ENCODE measurements around the gene TMEM132D. TPM values are rescaled to one million over a fixed set of nuclear protein-coding genes. Genes with fewer than 3 reads are reported as not detected.
A peak's percentile ranks its signal among the peaks of the same experiment; 100 is the strongest.

Gene TMEM132D
- not detected in 2 replicates for total RNA-seq (2014; rRNA removed; shearing (Covaris generic); ENCODE audit: low replicate concordance)

DNA sequence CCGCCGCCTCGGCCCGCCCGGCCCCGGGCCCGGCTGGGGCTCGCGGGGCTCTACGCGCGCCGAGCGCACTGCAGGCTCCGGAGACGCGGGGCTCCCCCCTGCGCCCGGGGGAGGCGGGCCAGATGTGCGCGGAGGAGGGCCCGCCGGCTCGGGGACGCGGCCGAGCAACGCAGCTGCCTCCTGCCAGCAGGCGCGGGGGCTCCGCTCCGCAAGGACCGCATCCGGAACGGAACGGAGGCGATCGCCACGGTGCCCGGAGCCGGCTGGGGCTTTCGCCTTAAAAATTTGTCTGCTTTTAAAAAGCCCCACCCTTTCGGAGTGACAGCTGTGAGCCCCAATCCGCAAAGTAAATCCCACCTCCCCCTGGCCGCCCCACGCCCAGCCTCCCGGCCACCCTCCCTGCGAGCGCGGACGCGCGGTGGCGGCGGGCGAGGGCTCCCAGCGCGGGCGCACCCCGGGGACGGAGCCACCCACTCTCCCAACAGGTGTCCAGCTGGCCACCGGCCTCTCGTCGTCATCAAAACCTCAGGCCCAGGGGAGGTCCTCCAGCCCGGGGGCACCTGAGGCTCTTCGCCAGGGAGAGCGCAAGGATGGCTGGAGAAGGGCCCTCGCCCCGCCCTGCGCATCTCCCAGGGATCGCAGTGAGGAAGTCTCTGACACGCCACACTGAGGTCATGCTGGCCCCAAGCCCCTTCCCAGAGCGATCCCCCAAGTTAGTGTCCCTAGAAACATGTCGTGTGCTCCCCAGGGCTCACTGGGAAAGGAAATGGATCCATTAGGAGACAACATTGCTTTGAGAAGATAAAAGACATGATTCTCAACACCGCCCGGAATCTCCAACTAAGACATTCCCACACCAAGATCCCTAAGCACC lies at the start of gene TMEM132D:
Gene TMEM132D (minus strand): TSS at position 70 of the 874 bp plus-strand sequence.
- no peaks in the 10 kb centered on the region for H3K9me2 ChIP-seq (replicated peaks; ENCODE audit: insufficient read depth, low read length)
- no peak within 1 kb of the TSS for H2AFZ ChIP-seq (ENCODE audit: low read length)
- no peaks in the 10 kb centered on the region for H3K9me3 ChIP-seq (ENCODE audit: low read length)
- H3K4me2 ChIP-seq (ENCODE audit: low read depth, low read length, poor library complexity, severe bottlenecking), result no peak within 1 kb of the TSS
- no peaks in the 10 kb centered on the region for H3K4me1 ChIP-seq (ENCODE audit: low read length)
- no peaks in the 10 kb centered on the region for H3K27me3 ChIP-seq (ENCODE audit: low read length)
- no peak within 1 kb of the TSS for H3K9ac ChIP-seq (ENCODE audit: low read length)
- no peaks in the 10 kb centered on the region for H4K20me1 ChIP-seq (ENCODE audit: insufficient read depth, low read depth, low read length)
- H3K36me3 ChIP-seq (ENCODE audit: insufficient read depth, low read length), result no peaks in the 10 kb centered on the region
- no peak for DNase-seq
- H3K27ac ChIP-seq (ENCODE audit: low read length), result no peak within 1 kb of the TSS
- H3K4me3 ChIP-seq (ENCODE audit: low read length), result no peak within 1 kb of the TSS
- no peaks in the 10 kb centered on the region for H3K79me2 ChIP-seq (ENCODE audit: low read length)

DNA sequence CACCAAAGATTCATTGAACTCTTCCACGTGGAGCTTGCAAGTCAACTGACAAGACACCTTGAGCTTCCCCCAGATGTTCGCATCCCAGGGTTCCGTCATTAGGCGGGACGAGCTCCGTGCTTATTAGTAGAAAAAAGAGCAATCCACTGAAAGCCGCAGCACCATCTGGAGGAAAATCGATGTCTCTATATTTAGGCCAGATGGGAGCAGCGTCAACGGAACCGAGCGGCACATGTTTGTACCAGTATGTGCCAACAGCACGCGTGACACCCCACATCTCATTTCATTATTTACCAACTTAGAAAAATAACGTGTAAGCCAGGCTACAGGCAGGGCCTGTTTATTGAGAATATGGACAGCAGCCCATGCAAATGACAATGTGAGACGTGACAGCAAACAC lies 45.8 kb upstream of the TMEM132D start:
- H3K9ac ChIP-seq (ENCODE audit: low read length), result no peak overlapping the region

DNA sequence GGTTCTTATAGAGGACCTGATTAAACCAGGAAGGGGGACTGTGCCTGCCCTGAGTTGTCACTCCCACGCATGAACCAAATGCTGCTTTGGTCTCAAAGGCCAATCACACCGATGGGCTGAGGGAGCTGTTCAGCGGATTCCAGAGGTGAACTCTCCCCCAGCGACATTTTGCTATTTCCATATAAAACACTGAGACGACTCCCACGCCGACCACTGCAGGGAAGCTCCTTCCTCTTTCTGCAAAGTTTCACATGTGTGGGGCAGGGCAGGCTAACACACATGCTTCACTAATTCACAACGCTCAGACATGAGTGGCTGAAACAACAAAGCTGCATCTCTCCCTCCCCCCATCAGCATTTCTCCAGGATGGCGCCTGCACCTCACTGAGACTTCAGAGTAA lies 37.8 kb upstream of the TMEM132D start:
- no peak overlapping the region for H3K9ac ChIP-seq (ENCODE audit: low read length)
- no peaks in the 10 kb centered on the region for H3K27me3 ChIP-seq (ENCODE audit: low read length)
- no peaks in the 10 kb centered on the region for H3K9me2 ChIP-seq (replicated peaks; ENCODE audit: insufficient read depth, low read length)
- H3K36me3 ChIP-seq (ENCODE audit: insufficient read depth, low read length), result no peaks in the 10 kb centered on the region
- no peaks in the 10 kb centered on the region for H4K20me1 ChIP-seq (ENCODE audit: insufficient read depth, low read depth, low read length)
- no peak overlapping the region for H3K4me2 ChIP-seq (ENCODE audit: low read depth, low read length, poor library complexity, severe bottlenecking)
- H3K9me3 ChIP-seq (ENCODE audit: low read length), result no peaks in the 10 kb centered on the region
- no peak for DNase-seq
- no peaks in the 10 kb centered on the region for H3K79me2 ChIP-seq (ENCODE audit: low read length)
- no peak overlapping the region for H2AFZ ChIP-seq (ENCODE audit: low read length)
- no peak overlapping the region for H3K27ac ChIP-seq (ENCODE audit: low read length)
- no peaks in the 10 kb centered on the region for H3K4me1 ChIP-seq (ENCODE audit: low read length)
- no peak overlapping the region for H3K4me3 ChIP-seq (ENCODE audit: low read length)

More for the DNA sequence above, 45.8 kb upstream of the TMEM132D start:
- no peak overlapping the region for H3K4me3 ChIP-seq (ENCODE audit: low read length)
- H3K9me2 ChIP-seq (replicated peaks; ENCODE audit: insufficient read depth, low read length), result no peaks in the 10 kb centered on the region
- no peak overlapping the region for H2AFZ ChIP-seq (ENCODE audit: low read length)
- H3K27me3 ChIP-seq (ENCODE audit: low read length), result no peaks in the 10 kb centered on the region
- H3K27ac ChIP-seq (ENCODE audit: low read length), result no peak overlapping the region
- H3K4me2 ChIP-seq (ENCODE audit: low read depth, low read length, poor library complexity, severe bottlenecking), result no peak overlapping the region
- DNase-seq, result no peak
- no peaks in the 10 kb centered on the region for H3K4me1 ChIP-seq (ENCODE audit: low read length)
- no peaks in the 10 kb centered on the region for H4K20me1 ChIP-seq (ENCODE audit: insufficient read depth, low read depth, low read length)
- H3K36me3 ChIP-seq (ENCODE audit: insufficient read depth, low read length), result no peaks in the 10 kb centered on the region
- H3K79me2 ChIP-seq (ENCODE audit: low read length), result no peaks in the 10 kb centered on the region
- no peaks in the 10 kb centered on the region for H3K9me3 ChIP-seq (ENCODE audit: low read length)

- Histone ChIP-seq H3K4me1 (ENCODE audit: low read length) (no peaks in the 10 kb centered on the region), H3K36me3 (ENCODE audit: insufficient read depth, low read length) (no peaks in the 10 kb centered on the region), H4K20me1 (ENCODE audit: insufficient read depth, low read depth, low read length) (no peaks in the 10 kb centered on the region)
These were observed 34.3 kb upstream of the TMEM132D start for GRCh38 chr12:129938089-129938488.

DNA sequence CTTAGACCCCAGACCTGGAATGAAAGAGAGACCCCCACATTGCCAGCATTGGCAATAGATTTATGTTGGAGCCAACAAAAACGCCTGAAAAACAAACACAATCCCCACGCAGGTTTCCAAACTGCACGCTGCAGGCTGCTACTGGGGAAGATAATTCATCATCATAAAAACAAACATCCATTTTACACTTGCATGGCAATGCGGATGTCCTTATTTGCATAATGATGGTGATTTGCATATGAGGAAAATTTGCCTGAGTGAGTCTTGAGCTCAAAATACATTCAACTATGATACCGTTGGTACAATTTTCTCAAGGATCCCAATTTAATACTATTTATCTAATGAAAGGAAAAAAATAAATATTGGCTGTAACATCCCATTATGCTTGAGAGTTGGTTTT lies 33.6 kb upstream of the TMEM132D start:
- H3K4me2 ChIP-seq (ENCODE audit: low read depth, low read length, poor library complexity, severe bottlenecking), result no peak overlapping the region
- no peak overlapping the region for H3K27ac ChIP-seq (ENCODE audit: low read length)
- H3K27me3 ChIP-seq (ENCODE audit: low read length), result no peaks in the 10 kb centered on the region
- H4K20me1 ChIP-seq (ENCODE audit: insufficient read depth, low read depth, low read length), result no peaks in the 10 kb centered on the region
- H3K4me1 ChIP-seq (ENCODE audit: low read length), result no peaks in the 10 kb centered on the region
- DNase-seq, result no peak
- H3K9me2 ChIP-seq (replicated peaks; ENCODE audit: insufficient read depth, low read length), result no peaks in the 10 kb centered on the region
- no peak overlapping the region for H2AFZ ChIP-seq (ENCODE audit: low read length)
- H3K9ac ChIP-seq (ENCODE audit: low read length), result no peak overlapping the region
- no peaks in the 10 kb centered on the region for H3K36me3 ChIP-seq (ENCODE audit: insufficient read depth, low read length)
- no peak overlapping the region for H3K4me3 ChIP-seq (ENCODE audit: low read length)
- H3K79me2 ChIP-seq (ENCODE audit: low read length), result no peaks in the 10 kb centered on the region
- H3K9me3 ChIP-seq (ENCODE audit: low read length), result no peaks in the 10 kb centered on the region

More at GRCh38 chr12:129938089-129938488, 34.3 kb upstream of the TMEM132D start:
- DNase-seq, result no peak
- H3K79me2 ChIP-seq (ENCODE audit: low read length), result no peaks in the 10 kb centered on the region
- no peak overlapping the region for H3K4me3 ChIP-seq (ENCODE audit: low read length)
- H3K27me3 ChIP-seq (ENCODE audit: low read length), result no peaks in the 10 kb centered on the region
- no peaks in the 10 kb centered on the region for H3K9me3 ChIP-seq (ENCODE audit: low read length)
- H2AFZ ChIP-seq (ENCODE audit: low read length), result no peak overlapping the region
- H3K4me2 ChIP-seq (ENCODE audit: low read depth, low read length, poor library complexity, severe bottlenecking), result no peak overlapping the region
- no peaks in the 10 kb centered on the region for H3K9me2 ChIP-seq (replicated peaks; ENCODE audit: insufficient read depth, low read length)
- H3K27ac ChIP-seq (ENCODE audit: low read length), result no peak overlapping the region
- H3K9ac ChIP-seq (ENCODE audit: low read length), result no peak overlapping the region

DNA sequence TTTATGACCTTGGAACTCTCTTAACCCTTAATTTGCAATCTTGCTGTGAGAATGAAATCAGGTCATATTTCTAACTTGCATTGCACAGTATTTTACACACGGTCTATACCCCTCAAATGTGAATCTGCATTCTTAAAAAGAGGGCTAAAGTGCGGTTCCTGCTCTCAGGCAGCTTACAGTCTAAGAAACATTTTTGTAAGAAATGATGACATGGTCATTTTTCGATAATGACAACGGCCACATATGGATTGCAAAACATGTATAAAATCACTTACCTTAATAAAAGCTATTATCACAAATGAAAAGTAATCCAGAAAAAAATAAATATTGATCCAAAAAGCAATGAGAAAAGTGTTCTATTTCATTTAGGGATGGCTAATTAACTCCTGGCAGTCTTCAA lies 24.8 kb upstream of the TMEM132D start:
- no peak overlapping the region for H2AFZ ChIP-seq (ENCODE audit: low read length)
- H3K9me3 ChIP-seq (ENCODE audit: low read length), result no peaks in the 10 kb centered on the region
- no peak for DNase-seq
- H3K36me3 ChIP-seq (ENCODE audit: insufficient read depth, low read length), result no peaks in the 10 kb centered on the region
- H3K4me3 ChIP-seq (ENCODE audit: low read length), result no peak overlapping the region
- H3K79me2 ChIP-seq (ENCODE audit: low read length), result no peaks in the 10 kb centered on the region
- no peaks in the 10 kb centered on the region for H3K9me2 ChIP-seq (replicated peaks; ENCODE audit: insufficient read depth, low read length)
- no peaks in the 10 kb centered on the region for H3K27me3 ChIP-seq (ENCODE audit: low read length)
- H3K4me2 ChIP-seq (ENCODE audit: low read depth, low read length, poor library complexity, severe bottlenecking), result no peak overlapping the region
- no peaks in the 10 kb centered on the region for H3K4me1 ChIP-seq (ENCODE audit: low read length)
- H4K20me1 ChIP-seq (ENCODE audit: insufficient read depth, low read depth, low read length), result no peaks in the 10 kb centered on the region
- no peak overlapping the region for H3K9ac ChIP-seq (ENCODE audit: low read length)
- no peak overlapping the region for H3K27ac ChIP-seq (ENCODE audit: low read length)

DNA sequence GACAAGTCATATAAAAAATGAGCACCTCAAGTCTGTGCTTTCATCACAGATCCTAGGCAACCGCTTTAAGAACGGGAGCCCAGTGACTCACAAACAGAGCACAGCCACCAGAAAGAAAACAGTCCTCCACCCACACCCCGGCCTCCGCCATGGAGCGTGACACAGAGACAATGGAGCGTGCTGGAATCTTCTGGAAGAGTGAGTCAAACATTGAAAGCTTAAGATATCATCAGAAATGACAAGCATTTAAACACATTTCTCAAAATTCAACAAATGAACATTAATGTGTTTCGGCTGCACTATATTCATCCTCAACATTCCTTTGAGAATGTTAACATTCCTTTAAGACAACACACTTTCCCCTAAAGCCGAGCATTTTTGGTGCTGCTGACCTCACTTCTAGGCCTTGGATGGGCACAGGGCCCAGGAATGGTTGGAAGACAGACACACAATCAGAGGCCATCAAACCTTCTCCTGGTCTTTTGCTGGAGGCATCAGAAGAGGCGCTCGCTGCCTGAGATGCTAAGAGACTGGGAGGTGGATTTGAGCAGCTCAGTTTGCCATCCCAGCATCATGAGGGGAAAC lies 23.6 kb upstream of the TMEM132D start:
- H3K9ac ChIP-seq (ENCODE audit: low read length), result no peak overlapping the region
- no peak overlapping the region for H3K4me2 ChIP-seq (ENCODE audit: low read depth, low read length, poor library complexity, severe bottlenecking)
- H4K20me1 ChIP-seq (ENCODE audit: insufficient read depth, low read depth, low read length), result no peaks in the 10 kb centered on the region
- H3K9me2 ChIP-seq (replicated peaks; ENCODE audit: insufficient read depth, low read length), result no peaks in the 10 kb centered on the region
- H3K27me3 ChIP-seq (ENCODE audit: low read length), result no peaks in the 10 kb centered on the region
- DNase-seq, result no peak
- H2AFZ ChIP-seq (ENCODE audit: low read length), result no peak overlapping the region
- H3K79me2 ChIP-seq (ENCODE audit: low read length), result no peaks in the 10 kb centered on the region
- H3K36me3 ChIP-seq (ENCODE audit: insufficient read depth, low read length), result no peaks in the 10 kb centered on the region
- H3K9me3 ChIP-seq (ENCODE audit: low read length), result no peaks in the 10 kb centered on the region
- H3K4me3 ChIP-seq (ENCODE audit: low read length), result no peak overlapping the region
- no peak overlapping the region for H3K27ac ChIP-seq (ENCODE audit: low read length)
- H3K4me1 ChIP-seq (ENCODE audit: low read length), result no peaks in the 10 kb centered on the region

- H3K4me2 ChIP-seq (ENCODE audit: low read depth, low read length, poor library complexity, severe bottlenecking), result no peak overlapping the region
- no peak overlapping the region for H3K4me3 ChIP-seq (ENCODE audit: low read length)
- H3K9ac ChIP-seq (ENCODE audit: low read length), result no peak overlapping the region
- no peaks in the 10 kb centered on the region for H3K36me3 ChIP-seq (ENCODE audit: insufficient read depth, low read length)
- H3K79me2 ChIP-seq (ENCODE audit: low read length), result no peaks in the 10 kb centered on the region
- no peaks in the 10 kb centered on the region for H3K4me1 ChIP-seq (ENCODE audit: low read length)
- no peak overlapping the region for H2AFZ ChIP-seq (ENCODE audit: low read length)
- no peaks in the 10 kb centered on the region for H3K9me3 ChIP-seq (ENCODE audit: low read length)
- no peaks in the 10 kb centered on the region for H3K27me3 ChIP-seq (ENCODE audit: low read length)
- H3K27ac ChIP-seq (ENCODE audit: low read length), result no peak overlapping the region
- no peaks in the 10 kb centered on the region for H3K9me2 ChIP-seq (replicated peaks; ENCODE audit: insufficient read depth, low read length)
- DNase-seq, result peak; percentile 79
- H4K20me1 ChIP-seq (ENCODE audit: insufficient read depth, low read depth, low read length), result no peaks in the 10 kb centered on the region
These were observed 7.7 kb upstream of the TMEM132D start for GRCh38 chr12:129911428-129912049.

Data from Karpas-422 (cell line).